Stomach smooth muscle (tissue), 2 donors: ENCODE data around the gene ZNF236.

Source experiments
- H3K27ac ChIP-seq: one replicate; pipeline ENCODE4 v1.7.0; 2013; ENCODE audit warnings: mild to moderate bottlenecking, low read length, inconsistent platforms
- H3K27me3 ChIP-seq, 2 donors: one replicate each; pipeline ENCODE4 v1.7.0; 2013; ENCODE audit warnings: low read length in 2 of 2; ENCODE audit not compliant: insufficient read depth in 2 of 2, control insufficient read depth in 1 of 2
- H3K36me3 ChIP-seq, 2 donors: one replicate each; pipeline ENCODE4 v1.7.0; 2013; ENCODE audit warnings: low read length in 2 of 2; ENCODE audit not compliant: control insufficient read depth in 2 of 2, insufficient read depth in 2 of 2
- H3K4me1 ChIP-seq: one replicate; pipeline ENCODE4 v1.7.0; 2013; ENCODE audit warnings: low read length; ENCODE audit not compliant: control insufficient read depth, insufficient read depth
- H3K4me3 ChIP-seq, 2 donors: one replicate each; pipeline ENCODE4 v1.7.0; 2013; ENCODE audit warnings: low read length in 2 of 2
- H3K9ac ChIP-seq, 2 donors: one replicate each; pipeline ENCODE4 v1.7.0; 2013; ENCODE audit warnings: low read length in 2 of 2, mild to moderate bottlenecking in 1 of 2
- H3K9me3 ChIP-seq, 2 donors: one replicate each; pipeline ENCODE4 v1.7.0; 2013; ENCODE audit warnings: low read length in 2 of 2; ENCODE audit not compliant: control insufficient read depth in 2 of 2
- donor health status: healthy.
- donor health status: Pancreatic carcinoma.

ZNF236 gene

DNA sequence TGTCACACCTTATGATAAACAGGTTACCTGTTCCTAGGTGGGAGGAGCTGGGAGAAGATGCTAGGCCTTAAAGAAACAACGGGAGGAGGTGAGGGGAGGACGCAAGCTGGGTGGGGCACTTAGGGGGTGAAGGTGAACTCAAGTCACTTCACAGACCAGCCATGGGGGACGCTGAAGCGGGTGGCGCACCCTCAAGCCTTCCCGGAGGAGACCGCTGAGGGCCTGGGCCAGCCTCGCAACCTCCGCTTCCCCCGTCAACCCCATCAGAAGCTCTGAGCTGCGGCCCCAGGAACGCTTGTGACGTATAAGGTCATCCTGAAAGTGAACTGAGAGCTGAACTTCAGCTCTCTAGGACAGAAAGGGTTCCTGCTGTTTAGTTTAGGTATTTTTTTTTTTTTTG lies 176.7 kb downstream of the ZNF236 start:
- Histone ChIP-seq H3K4me1 (no peaks in the 10 kb centered on the region), H3K9me3 (no peaks in the 10 kb centered on the region), H3K36me3 (no peaks in the 10 kb centered on the region), H3K27ac (no peak overlapping the region), H3K4me3 (no peak overlapping the region), H3K27me3 (peaks cover 0 to 2% of the 10 kb centered on the region in 2 donors), H3K9ac (no peak overlapping the region)

DNA sequence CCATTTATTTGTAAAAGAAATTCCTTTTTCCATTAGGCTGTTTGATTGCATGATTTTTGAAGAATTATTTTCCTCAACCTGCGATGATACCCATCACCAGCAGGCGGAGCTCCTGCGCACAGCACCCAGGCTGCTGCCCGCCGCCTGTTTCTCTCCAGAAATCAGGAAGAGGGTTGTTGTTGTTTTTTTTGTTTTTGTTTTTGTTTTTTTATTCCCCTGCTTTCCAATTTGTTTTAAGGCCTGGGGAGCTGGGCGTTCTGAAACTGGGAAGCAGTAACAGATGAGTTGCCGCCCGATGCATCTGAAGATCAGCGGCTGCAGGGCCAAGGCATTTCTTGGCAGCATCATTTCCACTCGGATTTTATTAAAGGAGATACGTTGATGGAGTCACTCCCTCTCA lies 178.2 kb downstream of the ZNF236 start:
- Histone ChIP-seq H3K4me1 (no peaks in the 10 kb centered on the region), H3K9ac (no peak overlapping the region), H3K4me3 (peak overlapping the region in 1 of 2 donors; percentile 57)

DNA sequence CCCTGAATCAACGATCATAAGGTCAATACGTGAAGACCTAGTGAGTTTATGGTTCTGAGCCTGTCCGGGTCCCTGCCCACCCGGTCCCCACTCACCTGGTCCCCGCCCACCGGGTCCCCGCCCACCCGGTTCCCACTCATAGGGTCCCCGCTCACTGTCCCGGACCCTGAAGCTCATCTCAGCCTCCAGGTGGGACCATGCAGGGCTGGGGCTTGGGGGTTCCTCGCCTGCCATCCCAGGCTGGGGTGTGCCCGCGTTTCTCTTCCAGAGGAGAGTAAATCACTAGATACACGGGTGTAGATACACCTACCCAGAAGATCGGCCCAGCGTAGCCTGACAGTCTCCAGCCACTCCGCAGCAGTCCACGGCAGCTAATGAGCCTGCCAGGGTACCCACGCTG lies 178.7 kb downstream of the ZNF236 start:
- Histone ChIP-seq H3K27me3 (no peaks in the 10 kb centered on the region), H3K9me3 (no peaks in the 10 kb centered on the region), H3K27ac (no peak overlapping the region), H3K4me1 (no peaks in the 10 kb centered on the region), H3K9ac (no peak overlapping the region), H3K36me3 (no peaks in the 10 kb centered on the region), H3K4me3 (no peak overlapping the region)

More for the DNA sequence above, 178.2 kb downstream of the ZNF236 start:
- H3K9me3 ChIP-seq: no peaks in the 10 kb centered on the region
- no peaks in the 10 kb centered on the region for H3K36me3 ChIP-seq
- no peaks in the 10 kb centered on the region for H3K27me3 ChIP-seq
- no peak overlapping the region for H3K27ac ChIP-seq

DNA sequence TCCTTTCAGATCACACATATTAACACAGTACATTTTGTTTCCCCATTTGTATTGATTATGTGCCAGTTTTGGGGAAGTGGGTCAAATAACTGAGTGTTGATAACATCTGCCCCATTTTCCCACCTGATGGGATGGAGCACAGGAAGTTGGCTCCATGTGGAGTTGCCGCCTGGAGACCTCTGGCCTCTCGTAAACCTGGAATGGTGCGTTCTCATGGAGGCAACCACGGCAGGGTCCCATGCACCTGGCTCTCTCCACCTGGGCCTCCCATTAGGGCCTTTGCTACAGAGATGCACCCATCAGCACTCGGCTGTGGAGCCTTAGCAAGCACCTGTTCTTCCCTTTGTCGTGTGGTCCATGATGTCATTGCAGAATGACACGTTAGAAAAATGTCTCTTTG lies 179.6 kb downstream of the ZNF236 start:
- Histone ChIP-seq H3K36me3 (no peaks in the 10 kb centered on the region), H3K9ac (no peak overlapping the region), H3K4me1 (peaks cover 3% of the 10 kb centered on the region), H3K27me3 (no peaks in the 10 kb centered on the region), H3K9me3 (no peaks in the 10 kb centered on the region), H3K4me3 (no peak overlapping the region), H3K27ac (no peak overlapping the region)

DNA sequence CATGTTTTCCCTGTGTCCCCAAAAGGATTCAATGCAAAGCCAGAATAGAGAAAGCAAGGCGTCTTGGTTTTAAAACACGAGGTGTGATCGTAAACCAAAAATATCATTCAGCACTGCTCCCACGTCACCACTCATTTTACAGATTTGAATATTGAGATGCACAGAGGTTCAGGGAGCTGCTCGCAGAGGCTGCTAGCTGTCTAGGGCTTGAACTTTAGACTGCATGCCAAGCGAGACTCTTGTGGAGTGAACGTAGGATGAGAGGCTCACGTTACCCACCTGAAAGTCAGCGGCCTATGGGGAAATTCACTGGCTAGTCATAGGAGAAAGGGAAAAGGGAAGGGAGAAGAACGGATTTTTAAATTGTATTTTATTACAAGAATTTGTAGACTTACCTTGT lies 180.1 kb downstream of the ZNF236 start:
- no peak overlapping the region for H3K27ac ChIP-seq
- H3K27me3 ChIP-seq: no peaks in the 10 kb centered on the region
- H3K9ac ChIP-seq: no peak overlapping the region
- peaks cover 3% of the 10 kb centered on the region for H3K4me1 ChIP-seq
- H3K9me3 ChIP-seq: no peaks in the 10 kb centered on the region
- no peaks in the 10 kb centered on the region for H3K36me3 ChIP-seq
- H3K4me3 ChIP-seq: no peak overlapping the region

DNA sequence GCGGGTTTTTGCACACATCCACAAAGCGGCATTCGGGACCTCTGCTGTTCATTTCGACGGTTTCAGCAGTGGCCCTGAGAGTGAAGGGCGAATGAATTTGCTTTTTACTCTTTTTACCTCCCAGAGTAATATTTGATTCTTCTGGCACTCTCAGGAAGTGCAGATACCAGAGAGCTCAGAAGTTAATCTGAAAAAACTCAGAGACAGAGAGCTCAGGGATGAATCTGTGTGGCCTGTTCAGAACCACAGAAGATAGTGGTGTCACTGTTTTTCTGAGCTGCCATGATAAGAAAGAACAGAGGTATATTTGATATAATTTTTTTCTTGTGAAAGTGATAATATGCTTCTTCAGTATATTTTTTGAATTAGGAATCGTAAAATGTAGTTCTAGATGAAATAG lies 181.0 kb downstream of the ZNF236 start:
- H3K27ac ChIP-seq: no peak overlapping the region
- H3K4me3 ChIP-seq: no peak overlapping the region
- no peaks in the 10 kb centered on the region for H3K27me3 ChIP-seq
- H3K4me1 ChIP-seq: peaks cover 3% of the 10 kb centered on the region
- no peak overlapping the region for H3K9ac ChIP-seq
- no peaks in the 10 kb centered on the region for H3K9me3 ChIP-seq
- no peaks in the 10 kb centered on the region for H3K36me3 ChIP-seq

DNA sequence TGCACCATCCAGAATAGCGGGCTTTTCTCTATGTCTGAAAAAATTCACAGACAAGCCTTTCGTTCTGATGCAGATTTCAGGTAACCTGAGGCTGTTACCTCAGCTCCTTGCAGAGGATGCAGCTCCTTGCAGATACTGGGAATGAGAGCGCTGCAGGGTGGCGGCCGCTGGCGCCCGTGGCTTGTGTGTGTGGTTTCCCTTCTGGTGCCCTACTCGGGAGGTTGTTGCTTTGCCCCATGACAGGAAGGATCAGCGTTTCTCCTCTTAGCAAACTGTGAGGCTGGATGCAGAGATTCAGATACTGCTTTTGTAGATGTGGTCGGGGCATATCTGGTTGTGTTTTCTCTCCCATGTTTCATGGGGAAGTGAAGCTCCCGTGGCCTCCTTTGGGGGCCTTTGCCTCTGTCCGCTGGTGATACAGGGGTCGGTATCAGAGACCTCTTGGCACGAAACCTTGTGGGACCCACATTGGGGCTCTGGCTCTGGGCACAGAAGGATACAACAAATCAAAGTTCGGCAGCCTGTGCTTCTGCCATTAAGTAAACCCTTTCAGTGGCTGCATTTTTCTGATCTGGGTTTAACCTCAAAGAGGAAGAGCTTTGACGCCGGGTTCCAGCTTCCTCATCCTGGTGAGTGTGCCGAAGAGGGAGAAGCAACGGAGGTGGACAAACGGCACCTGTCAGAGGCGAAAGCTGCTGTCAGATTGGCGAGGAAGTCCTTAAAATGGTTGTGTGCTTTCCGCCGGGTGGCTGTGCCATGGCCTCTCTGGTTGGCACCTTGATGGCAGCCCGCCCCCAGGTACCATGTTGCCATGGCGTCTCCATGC lies 182.4 kb downstream of the ZNF236 start:
- no peaks in the 10 kb centered on the region for H3K9me3 ChIP-seq
- no peak overlapping the region for H3K4me3 ChIP-seq
- H3K9ac ChIP-seq: no peak overlapping the region
- no peaks in the 10 kb centered on the region for H3K27me3 ChIP-seq
- no peak overlapping the region for H3K27ac ChIP-seq
- no peaks in the 10 kb centered on the region for H3K36me3 ChIP-seq
- H3K4me1 ChIP-seq: peaks cover 3% of the 10 kb centered on the region

DNA sequence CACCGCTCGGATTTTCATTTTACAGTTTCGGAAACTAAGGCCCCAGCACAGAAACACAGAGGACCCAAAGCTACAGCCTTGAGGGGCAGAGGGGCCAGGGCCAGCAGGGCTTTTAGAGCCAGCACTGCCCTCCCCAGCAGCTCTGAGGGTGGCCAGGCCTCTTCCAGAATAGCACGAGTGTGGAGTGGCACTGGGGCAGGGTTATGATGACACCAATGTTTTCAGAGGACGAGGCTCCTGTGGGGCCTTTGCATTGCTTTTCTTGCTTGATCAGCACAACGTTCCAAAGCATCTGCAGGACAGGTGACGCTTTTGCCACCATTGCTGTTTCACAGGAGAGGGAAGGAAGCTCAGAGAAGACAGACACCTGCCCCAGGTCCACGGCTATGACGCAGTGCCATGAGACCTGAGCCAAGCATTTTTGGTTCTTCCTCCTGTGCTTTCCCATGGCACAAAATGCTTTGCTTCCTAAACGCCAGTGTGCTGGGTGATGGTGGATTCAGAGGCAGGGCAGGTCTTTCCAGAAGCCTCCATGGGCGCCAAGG lies 183.4 kb downstream of the ZNF236 start:
- Histone ChIP-seq H3K9ac (no peak overlapping the region), H3K27me3 (no peaks in the 10 kb centered on the region), H3K4me1 (peaks cover 3% of the 10 kb centered on the region), H3K9me3 (no peaks in the 10 kb centered on the region), H3K4me3 (no peak overlapping the region), H3K36me3 (peaks cover 0 to under 1% of the 10 kb centered on the region in 2 donors), H3K27ac (no peak overlapping the region)

DNA sequence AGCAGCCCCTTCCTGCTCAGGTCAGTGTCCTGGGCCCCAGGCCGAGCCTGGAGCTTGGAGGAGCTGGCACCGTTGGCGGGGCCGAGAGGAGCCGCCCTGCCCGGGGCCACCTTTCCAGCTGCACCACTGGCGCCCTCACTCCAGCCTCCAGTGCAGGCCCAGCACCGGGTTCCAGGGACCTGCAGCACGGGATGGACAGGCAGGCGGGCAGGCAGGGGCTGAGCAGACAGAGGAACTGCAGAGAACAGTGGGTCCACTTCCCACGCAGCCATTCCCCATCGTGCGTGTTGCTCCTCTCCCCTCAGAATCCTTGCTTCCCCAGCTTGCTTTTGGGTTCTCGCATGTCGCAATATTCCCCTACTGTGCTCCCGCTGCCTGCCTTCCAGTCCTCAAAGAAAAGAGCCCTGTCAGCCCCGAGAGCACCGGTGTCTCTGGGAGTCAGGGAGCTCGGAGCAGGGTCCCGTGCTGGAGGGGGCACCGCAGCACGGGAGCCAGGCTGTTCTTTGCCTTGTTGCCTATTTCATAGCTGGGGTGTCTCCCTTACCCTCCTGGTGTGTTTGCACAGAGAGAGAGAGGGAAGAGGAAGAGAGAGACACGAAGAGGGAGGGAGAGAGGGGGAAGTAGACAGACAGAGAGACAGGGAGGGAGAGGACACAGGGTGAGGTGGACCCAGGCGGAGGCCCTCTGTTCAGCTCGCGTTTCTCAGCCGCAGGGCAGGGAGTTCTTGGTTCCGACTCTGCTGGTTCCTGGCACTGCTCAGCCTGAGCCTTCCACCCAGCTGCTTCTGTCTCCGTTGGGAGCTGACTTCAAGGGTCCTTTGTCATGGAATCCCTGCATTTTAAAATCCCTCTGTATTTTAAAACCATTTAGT lies 184.2 kb downstream of the ZNF236 start:
- peaks cover 0 to 6% of the 10 kb centered on the region in 2 donors for H3K36me3 ChIP-seq
- H3K27ac ChIP-seq: no peak overlapping the region
- no peak overlapping the region for H3K9ac ChIP-seq

DNA sequence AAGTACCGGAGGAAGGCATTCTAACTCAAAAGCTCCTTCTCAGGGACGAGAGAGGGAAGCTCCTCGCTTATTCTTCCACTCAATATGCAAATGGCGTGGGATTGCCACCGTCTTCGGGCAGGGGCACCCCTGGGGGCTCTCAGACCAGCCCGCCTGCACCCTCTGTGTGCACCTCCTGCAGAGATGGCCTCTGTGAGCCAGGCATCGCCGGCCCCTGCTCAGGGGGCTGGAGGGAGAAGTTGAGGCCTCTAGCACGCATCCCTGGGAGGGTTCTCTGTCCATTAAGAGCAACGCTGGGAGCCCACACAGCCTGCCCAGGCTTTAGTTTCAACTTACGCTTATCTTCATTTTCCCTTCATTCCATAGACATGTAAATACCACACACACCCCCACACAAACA lies 184.9 kb downstream of the ZNF236 start:
- Histone ChIP-seq H3K9ac (no peak overlapping the region), H3K9me3 (no peaks in the 10 kb centered on the region), H3K27me3 (no peaks in the 10 kb centered on the region), H3K36me3 (peaks cover 0 to 6% of the 10 kb centered on the region in 2 donors), H3K27ac (no peak overlapping the region), H3K4me1 (peaks cover 3% of the 10 kb centered on the region), H3K4me3 (no peak overlapping the region)

More for the DNA sequence above, 184.2 kb downstream of the ZNF236 start:
- peaks cover 3% of the 10 kb centered on the region for H3K4me1 ChIP-seq
- H3K27me3 ChIP-seq: no peaks in the 10 kb centered on the region
- H3K9me3 ChIP-seq: no peaks in the 10 kb centered on the region
- no peak overlapping the region for H3K4me3 ChIP-seq
